IMR-90 (cell line): ENCODE results near the gene PTPN4.

Experiments used
- CEBPB ChIP-seq: IDR thresholded peaks from 2 replicates; pipeline ENCODE4 v1.6.1; 2012; ENCODE audit warnings: low read depth, low read length, improper control_type of control experiment
- POLR2A ChIP-seq: IDR thresholded peaks from 2 replicates; pipeline ENCODE4 v1.6.1; 2012; ENCODE audit warnings: mild to moderate bottlenecking, low read depth, low read length
- RAD21 ChIP-seq: IDR thresholded peaks from 2 replicates; pipeline ENCODE4 v1.6.1; 2012; ENCODE audit warnings: low read length, improper control_type of control experiment
- RFX5 ChIP-seq: IDR thresholded peaks from 2 replicates; pipeline ENCODE4 v1.8.0; 2012; ENCODE audit warnings: low read depth, mild to moderate bottlenecking, low read length, moderate library complexity
- TF ChIP-seq, protein P1 (sequence below): fragments of 150-350 bp; IDR thresholded peaks from 2 replicates; pipeline ENCODE4 v1.6.1; 2017; ENCODE audit warnings: mild to moderate bottlenecking, antibody characterized with exemption, low read length, low read depth
- TF ChIP-seq, protein P2 (sequence below): conservative IDR thresholded peaks from 2 replicates; pipeline ENCODE4 v1.5.1; 2012; ENCODE audit warnings: mild to moderate bottlenecking, low read depth, low read length, improper control_type of control experiment
- TF ChIP-seq, protein P3 (sequence below): fragments of 150-350 bp; IDR thresholded peaks from 2 replicates; pipeline ENCODE4 v1.6.1; 2016; ENCODE audit warnings: low read depth, mild to moderate bottlenecking, low read length, moderate library complexity, borderline replicate concordance

DNA sequence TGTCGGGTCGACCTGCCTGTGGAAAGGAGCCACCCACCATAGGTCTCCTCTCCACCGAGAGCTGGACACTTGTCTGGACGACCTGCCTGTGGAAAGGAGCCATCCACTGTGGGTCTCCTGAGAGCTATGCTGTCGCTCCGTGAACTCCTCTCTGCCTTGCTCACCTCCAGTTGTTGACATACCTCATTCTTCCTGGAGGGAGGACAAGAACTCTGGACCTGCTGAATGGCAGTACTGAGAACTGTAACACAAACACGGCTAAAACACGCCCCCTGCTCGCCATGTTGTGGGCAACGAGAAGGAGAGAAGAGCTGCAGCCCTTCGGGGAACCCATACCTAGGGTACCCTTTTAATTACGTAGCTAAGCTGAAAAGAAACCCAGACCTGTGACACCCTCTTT lies 77.6 kb downstream of the PTPN4 start:
- TF ChIP-seq CEBPB (no peak), POLR2A (no peak), RFX5 (no peak), RAD21 (no peak)
- TF ChIP-seq, protein P1, sequence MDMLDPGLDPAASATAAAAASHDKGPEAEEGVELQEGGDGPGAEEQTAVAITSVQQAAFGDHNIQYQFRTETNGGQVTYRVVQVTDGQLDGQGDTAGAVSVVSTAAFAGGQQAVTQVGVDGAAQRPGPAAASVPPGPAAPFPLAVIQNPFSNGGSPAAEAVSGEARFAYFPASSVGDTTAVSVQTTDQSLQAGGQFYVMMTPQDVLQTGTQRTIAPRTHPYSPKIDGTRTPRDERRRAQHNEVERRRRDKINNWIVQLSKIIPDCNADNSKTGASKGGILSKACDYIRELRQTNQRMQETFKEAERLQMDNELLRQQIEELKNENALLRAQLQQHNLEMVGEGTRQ = no peak
- TF ChIP-seq, protein P2, sequence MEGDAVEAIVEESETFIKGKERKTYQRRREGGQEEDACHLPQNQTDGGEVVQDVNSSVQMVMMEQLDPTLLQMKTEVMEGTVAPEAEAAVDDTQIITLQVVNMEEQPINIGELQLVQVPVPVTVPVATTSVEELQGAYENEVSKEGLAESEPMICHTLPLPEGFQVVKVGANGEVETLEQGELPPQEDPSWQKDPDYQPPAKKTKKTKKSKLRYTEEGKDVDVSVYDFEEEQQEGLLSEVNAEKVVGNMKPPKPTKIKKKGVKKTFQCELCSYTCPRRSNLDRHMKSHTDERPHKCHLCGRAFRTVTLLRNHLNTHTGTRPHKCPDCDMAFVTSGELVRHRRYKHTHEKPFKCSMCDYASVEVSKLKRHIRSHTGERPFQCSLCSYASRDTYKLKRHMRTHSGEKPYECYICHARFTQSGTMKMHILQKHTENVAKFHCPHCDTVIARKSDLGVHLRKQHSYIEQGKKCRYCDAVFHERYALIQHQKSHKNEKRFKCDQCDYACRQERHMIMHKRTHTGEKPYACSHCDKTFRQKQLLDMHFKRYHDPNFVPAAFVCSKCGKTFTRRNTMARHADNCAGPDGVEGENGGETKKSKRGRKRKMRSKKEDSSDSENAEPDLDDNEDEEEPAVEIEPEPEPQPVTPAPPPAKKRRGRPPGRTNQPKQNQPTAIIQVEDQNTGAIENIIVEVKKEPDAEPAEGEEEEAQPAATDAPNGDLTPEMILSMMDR = no peak
- TF ChIP-seq, protein P3, sequence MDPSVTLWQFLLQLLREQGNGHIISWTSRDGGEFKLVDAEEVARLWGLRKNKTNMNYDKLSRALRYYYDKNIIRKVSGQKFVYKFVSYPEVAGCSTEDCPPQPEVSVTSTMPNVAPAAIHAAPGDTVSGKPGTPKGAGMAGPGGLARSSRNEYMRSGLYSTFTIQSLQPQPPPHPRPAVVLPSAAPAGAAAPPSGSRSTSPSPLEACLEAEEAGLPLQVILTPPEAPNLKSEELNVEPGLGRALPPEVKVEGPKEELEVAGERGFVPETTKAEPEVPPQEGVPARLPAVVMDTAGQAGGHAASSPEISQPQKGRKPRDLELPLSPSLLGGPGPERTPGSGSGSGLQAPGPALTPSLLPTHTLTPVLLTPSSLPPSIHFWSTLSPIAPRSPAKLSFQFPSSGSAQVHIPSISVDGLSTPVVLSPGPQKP = no peak
